Breast epithelium (tissue), 3 donors: ENCODE data around the gene ZNF224.
A peak's percentile ranks its signal among the peaks of the same experiment; 100 is the strongest.

ENCODE experiments used
- POLR2A ChIP-seq: fragments of 450-650 bp; IDR thresholded peaks from one replicate; pipeline ENCODE4 v1.6.1; 2016; ENCODE audit warnings: antibody characterized with exemption, mild to moderate bottlenecking, moderate library complexity
- POLR2AphosphoS5 ChIP-seq, 3 donors: sonication (generic); formaldehyde crosslinking; IDR thresholded peaks; one replicate each; pipeline ENCODE4 v1.6.1; 2017; ENCODE audit warnings: antibody characterized with exemption in 3 of 3
- TF ChIP-seq, protein P1 (sequence below), 3 donors: fragments of 450-650 bp; IDR thresholded peaks; one replicate each; pipeline ENCODE4 v1.5.1; 2016 to 2017; ENCODE audit warnings: antibody characterized with exemption in 3 of 3, mild to moderate bottlenecking in 3 of 3, moderate library complexity in 3 of 3

DNA sequence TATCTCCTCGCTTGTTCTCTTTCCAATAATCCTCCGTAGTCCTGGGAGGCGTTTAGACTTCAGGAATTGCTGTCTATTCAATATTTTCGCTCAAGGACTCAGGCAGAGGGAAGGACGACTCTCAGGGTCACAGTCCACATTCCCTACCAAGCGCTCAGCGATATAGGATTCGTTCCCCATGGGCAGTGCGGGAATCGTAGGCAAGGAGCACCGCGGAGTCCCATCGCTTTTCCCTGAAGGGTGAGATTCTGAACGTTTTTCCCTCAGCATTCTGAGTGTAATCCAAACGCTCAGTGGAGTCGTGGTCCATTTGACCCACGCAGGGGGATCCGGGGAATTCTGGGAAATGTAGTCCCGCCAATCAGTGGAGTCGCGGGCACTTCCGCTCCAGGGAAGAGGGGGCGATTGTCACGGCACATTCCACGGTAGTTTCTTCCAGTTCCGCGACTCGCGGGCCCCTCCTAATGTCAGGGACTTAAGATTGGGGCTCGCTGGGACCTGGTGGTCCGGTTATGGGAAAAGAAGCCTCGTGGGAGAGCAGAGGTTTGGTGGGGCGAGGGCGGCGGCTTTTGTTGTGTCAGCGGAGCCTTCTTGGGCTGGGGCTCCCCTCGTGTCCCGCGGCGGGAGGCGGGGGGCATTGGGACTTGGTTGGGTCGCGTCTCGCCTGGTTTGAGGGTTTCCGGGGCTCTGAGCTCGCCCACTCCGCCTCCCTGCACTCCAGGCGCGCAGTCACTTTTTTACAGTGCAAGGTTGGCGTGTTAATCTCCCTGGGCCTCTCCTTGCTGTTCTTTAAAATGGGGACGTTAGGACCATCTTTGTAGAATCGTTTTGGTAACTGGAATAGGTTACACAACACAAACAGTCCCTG is 47.3 kb downstream of the ZNF224 start, which contains the start of gene ZNF234:
- TF ChIP-seq, protein P1, sequence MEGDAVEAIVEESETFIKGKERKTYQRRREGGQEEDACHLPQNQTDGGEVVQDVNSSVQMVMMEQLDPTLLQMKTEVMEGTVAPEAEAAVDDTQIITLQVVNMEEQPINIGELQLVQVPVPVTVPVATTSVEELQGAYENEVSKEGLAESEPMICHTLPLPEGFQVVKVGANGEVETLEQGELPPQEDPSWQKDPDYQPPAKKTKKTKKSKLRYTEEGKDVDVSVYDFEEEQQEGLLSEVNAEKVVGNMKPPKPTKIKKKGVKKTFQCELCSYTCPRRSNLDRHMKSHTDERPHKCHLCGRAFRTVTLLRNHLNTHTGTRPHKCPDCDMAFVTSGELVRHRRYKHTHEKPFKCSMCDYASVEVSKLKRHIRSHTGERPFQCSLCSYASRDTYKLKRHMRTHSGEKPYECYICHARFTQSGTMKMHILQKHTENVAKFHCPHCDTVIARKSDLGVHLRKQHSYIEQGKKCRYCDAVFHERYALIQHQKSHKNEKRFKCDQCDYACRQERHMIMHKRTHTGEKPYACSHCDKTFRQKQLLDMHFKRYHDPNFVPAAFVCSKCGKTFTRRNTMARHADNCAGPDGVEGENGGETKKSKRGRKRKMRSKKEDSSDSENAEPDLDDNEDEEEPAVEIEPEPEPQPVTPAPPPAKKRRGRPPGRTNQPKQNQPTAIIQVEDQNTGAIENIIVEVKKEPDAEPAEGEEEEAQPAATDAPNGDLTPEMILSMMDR (IDR thresholded peaks at IDR 0.05): no peak
- TF ChIP-seq POLR2A (no peak), POLR2AphosphoS5 (IDR thresholded peaks at IDR 0.05) (peak; percentile 5 to 41 (median 40))
